ENCODE measurements around the gene ABCC1. TPM values are rescaled to one million over a fixed set of nuclear protein-coding genes. Genes with fewer than 3 reads are reported as not detected.

ABCC1 gene
- total RNA-seq, 1 experiment from 2014 or later = 25.0 TPM

DNA sequence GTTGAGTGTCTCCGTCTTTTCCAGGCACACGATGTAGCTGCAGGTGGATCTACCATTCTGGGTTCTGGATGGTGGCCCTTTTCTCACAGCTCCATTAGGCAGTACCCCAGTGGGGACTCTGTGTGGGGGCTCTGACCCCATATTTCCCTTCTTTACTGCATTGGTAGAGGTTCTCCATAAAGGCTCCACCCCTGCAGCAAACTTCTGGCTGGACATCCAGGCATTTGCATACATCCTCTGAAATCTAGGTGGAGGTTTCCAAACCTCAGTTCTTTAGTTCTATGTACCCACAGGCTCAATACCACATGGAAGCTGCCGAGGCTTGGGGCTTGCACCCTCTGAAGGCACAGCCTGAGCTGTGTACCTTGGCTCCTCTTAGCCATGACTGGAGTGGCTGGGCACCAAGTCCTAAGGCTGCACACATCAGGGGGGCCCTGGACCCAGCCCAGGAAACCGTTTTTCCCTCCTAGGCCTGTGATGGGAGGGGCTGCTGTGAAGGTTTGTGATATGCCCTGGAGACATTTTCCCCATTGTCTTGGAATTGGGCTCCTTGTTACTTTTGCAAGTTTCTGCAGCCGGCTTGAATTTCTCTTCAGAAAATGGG, 14.0 kb downstream of the ABCC1 start:
- no peaks in the 10 kb centered on the region for H3K27me3 ChIP-seq (replicated peaks; ENCODE audit: insufficient read depth, low read depth, low read length, poor library complexity)
- no peaks in the 10 kb centered on the region for H3K36me3 ChIP-seq (ENCODE audit: insufficient read depth, low read length, poor library complexity, severe bottlenecking)
- TF ChIP-seq, protein P1, sequence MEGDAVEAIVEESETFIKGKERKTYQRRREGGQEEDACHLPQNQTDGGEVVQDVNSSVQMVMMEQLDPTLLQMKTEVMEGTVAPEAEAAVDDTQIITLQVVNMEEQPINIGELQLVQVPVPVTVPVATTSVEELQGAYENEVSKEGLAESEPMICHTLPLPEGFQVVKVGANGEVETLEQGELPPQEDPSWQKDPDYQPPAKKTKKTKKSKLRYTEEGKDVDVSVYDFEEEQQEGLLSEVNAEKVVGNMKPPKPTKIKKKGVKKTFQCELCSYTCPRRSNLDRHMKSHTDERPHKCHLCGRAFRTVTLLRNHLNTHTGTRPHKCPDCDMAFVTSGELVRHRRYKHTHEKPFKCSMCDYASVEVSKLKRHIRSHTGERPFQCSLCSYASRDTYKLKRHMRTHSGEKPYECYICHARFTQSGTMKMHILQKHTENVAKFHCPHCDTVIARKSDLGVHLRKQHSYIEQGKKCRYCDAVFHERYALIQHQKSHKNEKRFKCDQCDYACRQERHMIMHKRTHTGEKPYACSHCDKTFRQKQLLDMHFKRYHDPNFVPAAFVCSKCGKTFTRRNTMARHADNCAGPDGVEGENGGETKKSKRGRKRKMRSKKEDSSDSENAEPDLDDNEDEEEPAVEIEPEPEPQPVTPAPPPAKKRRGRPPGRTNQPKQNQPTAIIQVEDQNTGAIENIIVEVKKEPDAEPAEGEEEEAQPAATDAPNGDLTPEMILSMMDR (conservative IDR thresholded peaks at IDR 0.05; ENCODE audit: low read depth, low read length) = no peak
- no peak for TF ChIP-seq EZH2 (IDR thresholded peaks at IDR 0.05; ENCODE audit: borderline replicate concordance, low read depth, low read length, poor library complexity, severe bottlenecking)
- no peak overlapping the region for H3K4me3 ChIP-seq (ENCODE audit: low read depth, low read length, poor library complexity, severe bottlenecking)
- H3K27ac ChIP-seq (ENCODE audit: low read depth, low read length, poor library complexity, severe bottlenecking) = no peak overlapping the region
- no TSS peak for BruUV-seq (replicated peaks)
- intact Hi-C loops (cut with micrococcal nuclease; ENCODE audit: unreplicated experiment) = no loop called here
- peaks cover 9% of the 10 kb centered on the region for H3K4me1 ChIP-seq (ENCODE audit: insufficient read depth, low read length, poor library complexity, severe bottlenecking)
- POLR2A ChIA-PET (ENCODE audit: low non-redundant PET) = no interaction called here
- DNase-seq (ENCODE audit: low spot score) = no peak
- CTCF ChIA-PET = no interaction called here
- H3K9me3 ChIP-seq (ENCODE audit: low read depth, low read length, poor library complexity, severe bottlenecking) = no peaks in the 10 kb centered on the region

DNA sequence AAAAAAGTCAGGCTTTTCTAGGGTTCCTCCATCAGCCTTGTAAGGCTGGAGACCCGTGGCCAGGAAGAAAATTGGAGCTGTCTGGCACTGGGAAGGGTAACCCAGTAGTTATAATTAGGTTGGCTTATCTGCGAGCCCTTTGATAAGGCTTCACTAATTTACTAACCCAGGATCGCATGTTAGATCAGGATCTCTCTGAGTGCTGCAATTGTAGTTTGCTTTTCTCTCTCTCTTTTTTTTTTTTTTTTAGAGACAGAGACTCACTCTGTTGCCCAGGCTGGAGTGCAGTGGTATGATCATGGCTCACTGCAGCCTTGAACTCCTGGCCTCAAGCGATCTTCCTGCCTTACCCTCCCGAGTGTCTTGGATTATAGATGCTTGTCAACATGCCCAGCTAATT, 17.0 kb downstream of the ABCC1 start:
- no peaks in the 10 kb centered on the region for H3K4me1 ChIP-seq (ENCODE audit: insufficient read depth, low read length, poor library complexity, severe bottlenecking)
- DNase-seq (ENCODE audit: low spot score) = no peak
- H3K27ac ChIP-seq (ENCODE audit: low read depth, low read length, poor library complexity, severe bottlenecking) = no peak overlapping the region
- H3K36me3 ChIP-seq (ENCODE audit: insufficient read depth, low read length, poor library complexity, severe bottlenecking) = no peaks in the 10 kb centered on the region
- CTCF ChIA-PET = no interaction called here
- BruUV-seq (replicated peaks) = no TSS peak
- H3K27me3 ChIP-seq (replicated peaks; ENCODE audit: insufficient read depth, low read depth, low read length, poor library complexity) = no peaks in the 10 kb centered on the region
- intact Hi-C loops (cut with micrococcal nuclease; ENCODE audit: unreplicated experiment) = no loop called here
- POLR2A ChIA-PET (ENCODE audit: low non-redundant PET) = no interaction called here
- TF ChIP-seq, protein P1 (conservative IDR thresholded peaks at IDR 0.05; ENCODE audit: low read depth, low read length) = no peak
- TF ChIP-seq EZH2 (IDR thresholded peaks at IDR 0.05; ENCODE audit: borderline replicate concordance, low read depth, low read length, poor library complexity, severe bottlenecking) = no peak
- no peaks in the 10 kb centered on the region for H3K9me3 ChIP-seq (ENCODE audit: low read depth, low read length, poor library complexity, severe bottlenecking)
- no peak overlapping the region for H3K4me3 ChIP-seq (ENCODE audit: low read depth, low read length, poor library complexity, severe bottlenecking)

DNA sequence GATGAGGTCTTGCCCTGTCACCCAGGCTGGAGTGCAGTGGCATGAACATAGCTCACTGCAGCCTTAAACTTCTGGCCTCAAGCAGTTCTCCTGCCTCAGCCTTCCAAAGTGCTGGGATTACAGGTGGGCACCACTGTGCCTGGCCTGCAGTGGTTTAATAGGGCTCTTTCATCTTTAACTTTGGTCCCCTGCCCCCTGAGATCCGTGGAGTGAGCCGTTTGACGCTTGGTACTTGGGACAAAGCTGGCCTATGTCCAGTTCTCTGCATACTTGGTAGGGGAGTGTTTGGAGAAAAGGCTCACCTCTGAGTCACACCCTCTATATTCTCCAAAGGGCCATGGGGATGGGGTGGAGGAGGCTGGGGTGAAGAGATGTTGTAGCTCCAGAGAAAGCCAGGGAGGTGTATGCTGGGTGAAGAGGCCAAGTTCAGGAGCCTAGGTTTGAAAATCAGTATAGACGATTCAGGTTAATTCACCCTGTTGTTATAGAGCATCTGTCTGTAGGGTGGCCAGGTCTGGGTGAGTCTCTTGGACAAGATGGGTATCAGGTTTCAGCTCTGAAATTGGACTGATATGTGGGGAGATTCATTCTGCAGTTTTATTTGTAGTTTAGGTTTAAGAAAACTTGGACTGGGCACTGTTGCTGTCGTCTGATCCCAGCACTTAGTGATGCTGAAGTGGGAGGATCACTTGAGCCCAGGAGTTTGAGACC, 17.6 kb downstream of the ABCC1 start:
- Histone ChIP-seq H3K27me3 (replicated peaks; ENCODE audit: insufficient read depth, low read depth, low read length, poor library complexity) (no peaks in the 10 kb centered on the region), H3K9me3 (ENCODE audit: low read depth, low read length, poor library complexity, severe bottlenecking) (no peaks in the 10 kb centered on the region), H3K4me3 (ENCODE audit: low read depth, low read length, poor library complexity, severe bottlenecking) (no peak overlapping the region), H3K4me1 (ENCODE audit: insufficient read depth, low read length, poor library complexity, severe bottlenecking) (no peaks in the 10 kb centered on the region), H3K27ac (ENCODE audit: low read depth, low read length, poor library complexity, severe bottlenecking) (no peak overlapping the region), H3K36me3 (ENCODE audit: insufficient read depth, low read length, poor library complexity, severe bottlenecking) (no peaks in the 10 kb centered on the region)
- TF ChIP-seq, protein P1 (conservative IDR thresholded peaks at IDR 0.05; ENCODE audit: low read depth, low read length) = no peak
- TF ChIP-seq EZH2 (IDR thresholded peaks at IDR 0.05; ENCODE audit: borderline replicate concordance, low read depth, low read length, poor library complexity, severe bottlenecking) = no peak
- no peak for DNase-seq (ENCODE audit: low spot score)
- ChIA-PET CTCF (no interaction called here), POLR2A (ENCODE audit: low non-redundant PET) (no interaction called here)
- intact Hi-C loops (cut with micrococcal nuclease; ENCODE audit: unreplicated experiment) = no loop called here
- no TSS peak for BruUV-seq (replicated peaks)
